ENCODE measurements around the gene CDCA3. TPM values are rescaled to one million over a fixed set of nuclear protein-coding genes. Genes with fewer than 3 reads are reported as not detected.

Gene CDCA3
- total and polyA plus RNA-seq, 2 of the 4 experiments (the other 2 are of a cell fraction) = 23.5 to 61.0 TPM

Other genes with a start within 250 kb of the CDCA3 start
- gene CHD4, start 243.9 kb downstream of the CDCA3 start, total RNA-seq (2012; rRNA removed) = 262 and 279 TPM in 2 replicates
- gene CHD4, start 243.9 kb downstream of the CDCA3 start, polyA plus RNA-seq (2012; rRNA removed) = 99.8 and 116 TPM in 2 replicates
- gene LPAR5, start 215.3 kb downstream of the CDCA3 start, total RNA-seq (2012; rRNA removed) = not detected in 2 replicates
- not detected in 2 replicates for gene LPAR5, start 215.3 kb downstream of the CDCA3 start, polyA plus RNA-seq (2012; rRNA removed)
- gene ACRBP, start 203.9 kb downstream of the CDCA3 start, total RNA-seq (2012; rRNA removed) = not detected in 2 replicates
- gene ACRBP, start 203.9 kb downstream of the CDCA3 start, polyA plus RNA-seq (2012; rRNA removed) = 0.27 and 0.38 TPM in 2 replicates
- 22.0 and 25.3 TPM in 2 replicates for gene ING4, start 188.2 kb downstream of the CDCA3 start, total RNA-seq (2012; rRNA removed)
- gene ING4, start 188.2 kb downstream of the CDCA3 start, polyA plus RNA-seq (2012; rRNA removed) = 31.1 and 47.5 TPM in 2 replicates
- 16.3 and 17.5 TPM in 2 replicates for gene ZNF384, start 161.9 kb downstream of the CDCA3 start, total RNA-seq (2012; rRNA removed)
- gene ZNF384, start 161.9 kb downstream of the CDCA3 start, polyA plus RNA-seq (2012; rRNA removed) = 53.7 and 55.6 TPM in 2 replicates
- under 0.01 and 0.18 TPM in 2 replicates for gene PIANP, start 150.5 kb downstream of the CDCA3 start, total RNA-seq (2012; rRNA removed)
- gene PIANP, start 150.5 kb downstream of the CDCA3 start, polyA plus RNA-seq (2012; rRNA removed) = 5.4 and 6.8 TPM in 2 replicates
- gene COPS7A, start 127.2 kb downstream of the CDCA3 start, total RNA-seq (2012; rRNA removed) = 51.4 and 58.8 TPM in 2 replicates
- 135 and 138 TPM in 2 replicates for gene COPS7A, start 127.2 kb downstream of the CDCA3 start, polyA plus RNA-seq (2012; rRNA removed)
- 236 and 244 TPM in 2 replicates for gene MLF2, start 98.1 kb downstream of the CDCA3 start, total RNA-seq (2012; rRNA removed)
- 359 and 403 TPM in 2 replicates for gene MLF2, start 98.1 kb downstream of the CDCA3 start, polyA plus RNA-seq (2012; rRNA removed)
- 11.4 and 17.2 TPM in 2 replicates for gene PTMS, start 84.9 kb downstream of the CDCA3 start, total RNA-seq (2012; rRNA removed)
- 275 and 288 TPM in 2 replicates for gene PTMS, start 84.9 kb downstream of the CDCA3 start, polyA plus RNA-seq (2012; rRNA removed)
- not detected in 2 replicates for gene LAG3, start 78.8 kb downstream of the CDCA3 start, total RNA-seq (2012; rRNA removed)
- 0.41 and 0.66 TPM in 2 replicates for gene LAG3, start 78.8 kb downstream of the CDCA3 start, polyA plus RNA-seq (2012; rRNA removed)
- 4.2 and 5.7 TPM in 2 replicates for gene CD4, start 61.8 kb downstream of the CDCA3 start, total RNA-seq (2012; rRNA removed)
- 15.0 and 15.7 TPM in 2 replicates for gene CD4, start 61.8 kb downstream of the CDCA3 start, polyA plus RNA-seq (2012; rRNA removed)
- gene GPR162, start 29.5 kb downstream of the CDCA3 start, total RNA-seq (2012; rRNA removed) = 1.7 and 2.9 TPM in 2 replicates
- 6.0 and 7.8 TPM in 2 replicates for gene GPR162, start 29.5 kb downstream of the CDCA3 start, polyA plus RNA-seq (2012; rRNA removed)
- gene P3H3, start 22.9 kb downstream of the CDCA3 start, total RNA-seq (2012; rRNA removed) = 25.8 and 27.8 TPM in 2 replicates
- 83.9 and 90.5 TPM in 2 replicates for gene P3H3, start 22.9 kb downstream of the CDCA3 start, polyA plus RNA-seq (2012; rRNA removed)
- 0.56 and 0.72 TPM in 2 replicates for gene GNB3, start 10.4 kb downstream of the CDCA3 start, total RNA-seq (2012; rRNA removed)
- gene GNB3, start 10.4 kb downstream of the CDCA3 start, polyA plus RNA-seq (2012; rRNA removed) = 20.5 and 20.7 TPM in 2 replicates
- 119 and 125 TPM in 2 replicates for gene USP5, start 864 bp upstream of the CDCA3 start, total RNA-seq (2012; rRNA removed)
- gene USP5, start 864 bp upstream of the CDCA3 start, polyA plus RNA-seq (2012; rRNA removed) = 67.7 and 69.7 TPM in 2 replicates
- gene TPI1, start 16.2 kb upstream of the CDCA3 start, total RNA-seq (2012; rRNA removed) = 1,842 and 2,176 TPM in 2 replicates
- 1,995 and 2,214 TPM in 2 replicates for gene TPI1, start 16.2 kb upstream of the CDCA3 start, polyA plus RNA-seq (2012; rRNA removed)
- 1.1 and 1.3 TPM in 2 replicates for gene SPSB2, start 22.0 kb upstream of the CDCA3 start, total RNA-seq (2012; rRNA removed)
- gene SPSB2, start 22.0 kb upstream of the CDCA3 start, polyA plus RNA-seq (2012; rRNA removed) = 4.1 and 4.3 TPM in 2 replicates
- 8.9 and 11.1 TPM in 2 replicates for gene LRRC23, start 53.5 kb upstream of the CDCA3 start, total RNA-seq (2012; rRNA removed)
- gene LRRC23, start 53.5 kb upstream of the CDCA3 start, polyA plus RNA-seq (2012; rRNA removed) = 9.2 and 11.4 TPM in 2 replicates
- 20.8 and 28.3 TPM in 2 replicates for gene ENO2, start 63.3 kb upstream of the CDCA3 start, total RNA-seq (2012; rRNA removed)
- gene ENO2, start 63.3 kb upstream of the CDCA3 start, polyA plus RNA-seq (2012; rRNA removed) = 81.5 and 92.8 TPM in 2 replicates
- gene ATN1, start 76.7 kb upstream of the CDCA3 start, total RNA-seq (2012; rRNA removed) = 2.5 and 3.4 TPM in 2 replicates
- gene ATN1, start 76.7 kb upstream of the CDCA3 start, polyA plus RNA-seq (2012; rRNA removed) = 58.7 and 59.8 TPM in 2 replicates
- gene RNU7-1, start 92.5 kb upstream of the CDCA3 start, total RNA-seq (2012; rRNA removed) = not detected in 2 replicates
- not detected in 2 replicates for gene RNU7-1, start 92.5 kb upstream of the CDCA3 start, polyA plus RNA-seq (2012; rRNA removed)
- 197 and 238 TPM in 2 replicates for gene C12orf57, start 92.7 kb upstream of the CDCA3 start, total RNA-seq (2012; rRNA removed)
- 530 and 703 TPM in 2 replicates for gene C12orf57, start 92.7 kb upstream of the CDCA3 start, polyA plus RNA-seq (2012; rRNA removed)
- under 0.01 TPM in 1 of 2 replicates, not detected in the other for gene PTPN6, start 100.1 kb upstream of the CDCA3 start, total RNA-seq (2012; rRNA removed)
- gene PTPN6, start 100.1 kb upstream of the CDCA3 start, polyA plus RNA-seq (2012; rRNA removed) = 0.14 TPM in 1 of 2 replicates, not detected in the other
- gene PHB2, start 119.4 kb upstream of the CDCA3 start, total RNA-seq (2012; rRNA removed) = 219 and 240 TPM in 2 replicates
- 286 and 298 TPM in 2 replicates for gene PHB2, start 119.4 kb upstream of the CDCA3 start, polyA plus RNA-seq (2012; rRNA removed)
- 43.6 and 66.1 TPM in 2 replicates for gene EMG1, start 119.6 kb upstream of the CDCA3 start, total RNA-seq (2012; rRNA removed)
- gene EMG1, start 119.6 kb upstream of the CDCA3 start, polyA plus RNA-seq (2012; rRNA removed) = 37.5 and 43.1 TPM in 2 replicates
- gene LPCAT3, start 167.2 kb upstream of the CDCA3 start, total RNA-seq (2012; rRNA removed) = 6.4 and 7.0 TPM in 2 replicates
- 17.4 and 18.6 TPM in 2 replicates for gene LPCAT3, start 167.2 kb upstream of the CDCA3 start, polyA plus RNA-seq (2012; rRNA removed)
- gene C1S, start 209.4 kb upstream of the CDCA3 start, total RNA-seq (2012; rRNA removed) = 34.4 and 49.6 TPM in 2 replicates
- gene C1S, start 209.4 kb upstream of the CDCA3 start, polyA plus RNA-seq (2012; rRNA removed) = 64.1 and 85.4 TPM in 2 replicates
- gene C1R, start 241.2 kb upstream of the CDCA3 start, total RNA-seq (2012; rRNA removed) = 19.4 and 38.4 TPM in 2 replicates
- gene C1R, start 241.2 kb upstream of the CDCA3 start, polyA plus RNA-seq (2012; rRNA removed) = 153 and 165 TPM in 2 replicates